Fibroblast of skin of abdomen (primary cell): ENCODE results near the gene CD200R1.

ENCODE experiments used
- DNase-seq: peaks from one replicate; pipeline ENCODE4 v3.0.0-alpha.2; 2013

Gene CD200R1

DNA sequence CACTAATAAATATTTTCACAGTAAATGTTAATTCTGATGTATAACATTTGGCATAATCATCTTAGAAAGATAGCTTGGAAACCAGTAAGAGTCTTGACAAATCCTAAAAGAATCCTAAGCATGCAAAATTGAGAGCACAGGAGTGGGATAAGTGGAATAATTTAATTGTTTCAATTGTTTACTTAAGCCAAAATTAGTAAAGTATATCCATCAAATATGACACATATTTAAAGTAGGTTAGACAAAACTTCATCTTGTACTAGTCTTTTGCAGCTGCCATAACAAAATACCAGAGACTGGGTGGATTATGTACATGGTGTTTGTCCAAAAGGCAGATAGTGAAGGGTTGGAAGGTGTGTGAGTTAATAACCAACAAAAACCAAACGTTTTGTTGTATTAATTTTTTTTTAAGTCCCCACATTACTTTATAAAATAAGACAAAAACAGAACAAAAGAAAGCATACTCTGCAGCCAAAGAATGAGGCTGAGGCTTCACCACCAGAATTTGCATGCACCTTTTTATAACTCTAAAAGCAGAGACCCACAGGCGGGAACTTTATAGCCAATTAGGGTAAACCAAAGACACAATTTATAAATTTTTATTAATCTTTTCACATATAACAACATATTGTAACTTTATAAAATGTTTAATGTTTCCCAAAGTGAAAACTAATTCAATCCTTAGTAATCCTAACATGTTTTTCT lies 86.4 kb downstream of the CD200R1 start:
- peak; percentile 46 for DNase-seq

DNA sequence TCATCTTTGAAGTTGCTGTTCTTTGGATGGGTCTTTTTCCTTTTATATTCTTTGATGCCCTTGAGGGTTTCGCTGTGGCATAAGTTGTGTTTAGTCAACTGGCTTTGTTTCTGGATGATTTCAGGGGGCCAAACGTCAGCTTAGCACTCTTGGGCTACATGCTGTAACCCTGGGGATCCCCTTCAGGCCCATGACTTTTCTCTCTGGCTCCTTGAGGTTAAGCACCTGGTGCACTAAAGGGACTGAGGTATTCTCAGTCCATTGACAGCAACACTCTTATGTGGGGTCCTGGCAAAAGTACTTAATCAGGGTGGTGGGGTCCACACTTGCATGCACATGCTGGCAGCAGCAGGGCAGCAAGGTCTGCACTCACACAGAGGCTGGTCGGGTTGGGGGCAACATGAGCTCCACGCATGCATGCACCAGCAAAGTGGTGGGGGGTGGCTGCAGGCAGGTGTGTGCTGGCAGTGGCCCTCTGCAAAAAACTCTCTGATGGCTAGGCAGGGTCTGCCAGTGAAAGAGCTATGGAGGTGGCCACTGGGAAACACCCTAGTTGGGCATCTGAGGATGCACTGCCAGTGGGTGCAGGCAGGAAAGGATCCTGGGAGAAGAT lies 90.1 kb downstream of the CD200R1 start:
- DNase-seq, result no peak

DNA sequence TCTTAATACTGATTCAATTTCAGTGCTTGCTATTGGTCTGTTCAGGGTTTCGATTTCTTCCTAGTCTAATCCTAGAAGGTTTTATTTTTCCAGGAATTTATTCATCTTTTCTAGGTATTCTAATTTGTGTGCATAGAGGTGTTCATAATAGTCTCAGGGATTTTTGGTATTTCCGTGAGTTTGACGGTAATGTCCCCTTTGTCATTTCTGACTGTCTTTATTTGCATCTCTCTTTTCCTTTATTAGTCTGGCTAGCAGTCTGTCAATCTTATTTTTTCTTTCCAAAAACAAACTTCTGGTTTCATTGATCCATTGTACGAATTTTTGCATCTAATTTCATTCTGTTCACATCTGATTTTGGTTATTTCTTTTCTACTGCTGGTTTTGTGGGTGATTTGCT lies 93.0 kb downstream of the CD200R1 start:
- no peak for DNase-seq

DNA sequence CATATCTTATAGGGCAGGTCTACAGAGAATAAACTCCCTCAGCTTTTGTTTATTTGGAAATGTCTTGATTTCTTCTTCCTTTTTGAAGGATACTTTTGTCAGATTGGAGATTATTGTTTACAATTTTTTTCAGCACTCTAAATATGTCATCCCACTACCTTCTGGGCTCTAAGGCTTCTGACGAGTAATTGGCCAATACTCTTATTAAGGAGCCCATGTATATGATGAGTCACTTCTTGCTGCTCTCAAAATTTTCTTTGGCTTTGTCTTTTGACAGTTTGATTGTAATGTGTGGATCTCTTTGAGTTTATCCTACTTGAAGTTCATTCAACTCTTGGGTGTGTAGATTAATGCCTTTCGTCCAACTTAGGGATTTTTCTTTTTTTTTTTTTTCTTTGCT lies 99.3 kb downstream of the CD200R1 start:
- DNase-seq, result no peak

DNA sequence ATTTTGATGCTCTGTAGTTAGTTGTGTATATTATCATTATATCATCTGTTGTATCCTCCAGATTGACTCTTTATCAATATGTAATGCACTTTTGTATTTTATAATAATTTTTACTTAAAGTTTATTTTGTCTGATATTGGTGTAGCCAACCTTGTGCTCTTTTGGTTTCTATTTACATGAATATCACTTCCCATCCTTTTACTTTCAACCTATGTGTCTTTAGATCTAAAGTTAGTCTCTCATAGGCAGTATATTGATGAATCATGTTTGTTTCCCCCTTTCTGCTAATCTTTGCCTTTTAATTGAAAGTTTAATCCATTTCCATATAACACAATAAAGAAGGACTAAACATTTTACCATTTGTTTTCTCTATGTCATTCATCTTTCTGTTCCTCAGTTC lies 100.2 kb downstream of the CD200R1 start:
- DNase-seq, result no peak

DNA sequence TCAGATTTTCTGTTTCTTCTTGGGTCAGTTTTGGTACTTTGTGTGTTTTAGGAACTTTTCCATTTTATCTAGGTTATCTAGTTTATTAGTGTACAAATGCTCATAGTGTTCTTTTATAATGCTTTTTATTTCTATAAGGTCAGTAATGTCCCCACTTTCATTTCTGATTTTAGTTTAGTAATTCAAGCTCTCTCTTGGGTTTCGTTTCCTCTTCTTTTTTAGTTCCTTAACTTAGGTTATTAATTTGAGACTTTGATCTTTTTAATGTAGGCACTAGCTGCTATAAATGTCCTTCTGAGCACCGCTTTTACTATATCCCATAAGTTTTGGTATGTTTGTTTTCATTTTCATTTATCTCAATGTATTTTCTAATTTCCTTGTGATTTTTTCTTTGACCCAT lies 101.3 kb downstream of the CD200R1 start:
- DNase-seq, result no peak

DNA sequence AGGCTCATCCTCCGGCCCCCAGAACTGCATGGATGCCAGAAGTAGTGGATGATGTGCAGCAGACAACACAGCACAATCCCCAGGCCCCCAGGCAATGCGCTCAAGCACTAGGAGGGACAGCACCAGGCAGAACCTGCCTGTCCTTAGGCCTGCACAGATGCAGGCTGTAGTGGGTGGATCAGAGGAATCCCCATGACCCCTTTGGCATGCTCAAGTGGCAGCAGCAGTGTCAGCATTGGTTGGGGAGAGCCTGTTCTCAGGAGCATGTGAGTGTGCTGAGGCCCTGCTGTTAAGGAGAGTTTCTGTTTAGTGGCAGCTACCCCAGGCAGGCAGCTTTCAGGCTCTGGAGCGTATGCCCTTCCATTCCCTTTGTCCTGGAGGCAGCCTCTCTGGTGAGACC lies 103.2 kb downstream of the CD200R1 start:
- no peak for DNase-seq
